KOPT-K1 (cell line): ENCODE results near the gene TEKT5.

Experiments
- H3K27ac ChIP-seq: fragments of 200-600 bp; sonication (generic); 2 replicates; pipeline ENCODE4 v1.5.1; 2016; ENCODE audit warnings: antibody characterized with exemption, mild to moderate bottlenecking, low read depth, low read length; ENCODE audit not compliant: poor library complexity, severe bottlenecking
- H3K36me3 ChIP-seq: fragments of 200-600 bp; sonication (generic); 2 replicates; pipeline ENCODE4 v1.5.1; 2017; ENCODE audit warnings: antibody characterized with exemption, mild to moderate bottlenecking, low read length, moderate library complexity; ENCODE audit not compliant: insufficient read depth
- H3K9me3 ChIP-seq: fragments of 200-600 bp; sonication (generic); 2 replicates; pipeline ENCODE4 v1.5.1; 2017; ENCODE audit warnings: antibody characterized with exemption, low read length, mild to moderate bottlenecking; ENCODE audit not compliant: insufficient read depth, poor library complexity, severe bottlenecking

Gene TEKT5

GRCh38 chr16:10579965-10580882, 114.5 kb downstream of the TEKT5 start, which contains the start of gene EMP2:
Gene EMP2 (minus strand): TSS chr16:10580598. CDS start chr16:10547617, 32,981 bp downstream.
- H3K36me3 ChIP-seq = no peaks in the 10 kb centered on the region
- no peak within 1 kb of the TSS for H3K27ac ChIP-seq
- no peaks in the 10 kb centered on the region for H3K9me3 ChIP-seq

- no peaks in the 10 kb centered on the region for H3K36me3 ChIP-seq
- no peak overlapping the region for H3K27ac ChIP-seq
- H3K9me3 ChIP-seq = no peaks in the 10 kb centered on the region
Observed at GRCh38 chr16:10579575-10579964, 115.2 kb downstream of the TEKT5 start.

- H3K27ac ChIP-seq = no peak overlapping the region
- no peaks in the 10 kb centered on the region for H3K36me3 ChIP-seq
- no peaks in the 10 kb centered on the region for H3K9me3 ChIP-seq
Observed at GRCh38 chr16:10578474-10579316, 116.0 kb downstream of the TEKT5 start.
